H4 (cell line): ENCODE data around the gene GPLD1. TPM values are rescaled to one million over a fixed set of nuclear protein-coding genes. Genes with fewer than 3 reads are reported as not detected.
"Not testable (repeated sequence)": the region's sequence is repeated elsewhere in the genome, so short reads cannot be mapped to it uniquely, and the experiment has no call there.

Experiments
- DNase-seq: peaks from one replicate; pipeline ENCODE4 v3.0.0-alpha.2; 2015; ENCODE audit warnings: low spot score
- total RNA-seq: library from RNA; depleted of rRNA; stranded (reverse); fragments of >200 nt; shearing (Covaris generic); gene quantifications from 2 replicates; pipeline ENCODE4 v1.2.3, GENCODE V29; 2014; rRNA removed

The GPLD1 gene
- total RNA-seq, 1 experiment from 2014 or later = 0.08 TPM

DNA sequence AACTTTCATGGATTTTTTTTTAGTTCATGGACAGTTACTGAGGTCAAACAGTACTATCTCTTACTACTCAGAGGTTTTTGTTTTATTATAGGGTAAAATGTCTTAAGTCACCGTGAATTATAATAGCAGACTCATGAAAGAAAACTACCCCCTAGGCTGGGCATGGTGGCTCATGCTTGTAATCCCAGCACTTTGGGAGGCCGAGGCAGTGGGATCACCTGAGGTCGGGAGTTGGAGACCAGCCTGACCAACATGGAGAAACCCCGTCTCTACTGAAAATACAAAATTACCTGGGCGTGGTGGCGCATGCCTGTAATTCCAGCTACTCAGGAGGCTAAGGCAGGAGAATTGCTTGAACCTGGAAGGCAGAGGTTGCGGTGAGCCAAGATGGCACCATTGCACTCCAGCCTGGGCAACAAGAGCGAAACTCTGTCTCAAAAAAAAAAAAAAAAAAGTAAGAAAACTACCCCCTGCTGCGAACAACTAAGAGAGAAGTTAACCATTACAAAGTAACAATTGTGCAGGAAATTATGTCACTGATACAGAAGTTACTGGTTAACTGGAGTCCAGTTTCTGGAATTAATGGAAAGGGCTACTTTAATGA is 106.4 kb downstream of the GPLD1 start:
- not testable (repeated sequence) for DNase-seq

DNA sequence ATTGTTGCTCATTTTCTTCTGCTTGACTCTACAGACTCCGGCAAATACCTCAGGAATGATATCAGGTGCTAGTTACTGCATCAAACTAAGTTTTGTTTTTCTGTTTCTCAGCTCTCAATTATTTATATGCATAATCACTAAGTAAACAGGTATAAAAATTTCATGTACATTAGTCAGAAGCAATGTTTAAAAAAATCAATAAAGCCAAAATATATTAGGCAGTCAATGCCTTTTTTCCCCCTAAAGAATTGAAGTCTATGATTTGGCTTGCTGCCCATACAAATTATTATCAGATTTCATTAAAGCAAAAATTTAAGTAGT is 107.2 kb downstream of the GPLD1 start:
- DNase-seq = no peak

DNA sequence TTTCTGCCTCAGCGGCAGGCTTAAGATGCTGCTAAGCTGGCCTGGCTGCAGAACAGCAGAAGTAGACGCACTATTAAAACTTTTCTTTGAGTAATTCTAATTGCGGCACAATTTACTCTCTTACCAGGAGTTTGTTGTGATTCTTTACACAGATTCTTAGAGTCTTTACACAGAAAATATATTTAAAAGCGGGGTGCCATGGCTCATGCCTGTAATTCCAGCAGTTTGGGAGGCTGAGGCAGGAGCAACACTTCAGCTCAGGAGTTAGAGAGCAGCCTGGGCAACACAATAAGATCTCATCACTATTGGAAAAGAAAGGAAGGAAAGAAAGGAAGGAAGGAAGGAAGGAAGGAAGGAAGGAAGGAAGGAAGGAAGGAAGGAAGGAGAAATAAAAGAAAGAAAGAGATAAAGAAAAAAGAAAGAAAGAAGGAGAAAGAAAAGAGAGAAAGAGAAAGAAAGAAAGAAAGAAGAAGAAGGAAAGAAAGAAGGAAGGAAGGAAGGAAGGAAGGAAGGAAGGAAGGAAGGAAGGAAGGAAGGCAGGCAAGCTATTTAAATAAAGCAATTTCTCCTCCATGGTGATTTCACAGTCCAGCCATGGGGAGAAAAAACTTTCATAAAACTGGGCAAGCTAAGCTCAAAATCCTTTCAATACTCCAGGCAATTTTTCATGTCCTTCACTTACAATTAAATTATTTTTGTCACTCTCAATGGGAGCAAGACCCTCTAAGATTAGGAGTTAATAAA is 107.7 kb downstream of the GPLD1 start:
- no peak for DNase-seq

GRCh38 chr6:24378473-24379097 is 110.8 kb downstream of the GPLD1 start:
- no peak for DNase-seq

Other genes starting within 250 kb of the GPLD1 start
- gene DCDC2, start 131.5 kb downstream of the GPLD1 start, total RNA-seq = 0.02 TPM in 1 of 2 replicates, not detected in the other
- gene MRS2, start 86.6 kb downstream of the GPLD1 start, total RNA-seq = 37.4 and 38.5 TPM in 2 replicates
- 1.7 and 2.0 TPM in 2 replicates for gene ALDH5A1, start 5.4 kb upstream of the GPLD1 start, total RNA-seq
- 2.0 TPM in 2 replicates for gene KIAA0319, start 156.6 kb upstream of the GPLD1 start, total RNA-seq
- gene TDP2, start 177.3 kb upstream of the GPLD1 start, total RNA-seq = 38.1 and 51.0 TPM in 2 replicates
- gene ACOT13, start 177.5 kb upstream of the GPLD1 start, total RNA-seq = 18.3 and 22.2 TPM in 2 replicates
- 115 and 120 TPM in 2 replicates for gene C6orf62, start 229.6 kb upstream of the GPLD1 start, total RNA-seq